Left ventricle myocardium inferior (tissue), 1 donor: ENCODE data around the gene ADSS1. TPM values are rescaled to one million over a fixed set of nuclear protein-coding genes. Genes with fewer than 3 reads are reported as not detected.
A peak's percentile ranks its signal among the peaks of the same experiment; 100 is the strongest.
"Not testable (repeated sequence)": the region's sequence is repeated elsewhere in the genome, so short reads cannot be mapped to it uniquely, and the experiment has no call there.

Experiments used
- DNase-seq: peaks from one replicate; pipeline ENCODE4 v3.0.0-alpha.2; 2020
- H3K27ac ChIP-seq: fragments of 200-600 bp; replicated peaks from 2 replicates; pipeline ENCODE4 v1.8.0; 2021
- H3K27me3 ChIP-seq: fragments of 200-600 bp; 2 replicates; pipeline ENCODE4 v1.8.0; 2021; ENCODE audit warnings: low read depth
- H3K36me3 ChIP-seq: fragments of 200-600 bp; 2 replicates; pipeline ENCODE4 v1.8.0; 2021
- H3K4me1 ChIP-seq: fragments of 200-600 bp; 2 replicates; pipeline ENCODE4 v1.8.0; 2021
- H3K4me3 ChIP-seq: fragments of 200-600 bp; 2 replicates; pipeline ENCODE4 v1.8.0; 2021; ENCODE audit warnings: mild to moderate bottlenecking, moderate library complexity
- H3K9me3 ChIP-seq: fragments of 200-600 bp; replicated peaks from 2 replicates; pipeline ENCODE4 v1.8.0; 2021
- CTCF ChIP-seq: fragments of 200-600 bp; IDR thresholded peaks from 2 replicates; pipeline ENCODE4 v1.8.0; 2021; ENCODE audit warnings: antibody characterized with exemption, mild to moderate bottlenecking, borderline replicate concordance
- intact Hi-C: fragments of 100-400 bp; cut with micrococcal nuclease; formaldehyde crosslinking; loops from one replicate; pipeline ENCODE4 v1.11.0; 2022
- total RNA-seq: library from RNA; stranded (reverse); fragmentation: NEBNext Ultra II Directional; extraction: Animal tissue kit (Norgen Biotek cat#: 25700); gene quantifications from one replicate; pipeline ENCODE4 v1.2.1, GENCODE V29; 2021
- donor health status: DM: no; HTN: yes; CAD: no; lungs with severe emphysema.

The ADSS1 gene
- total RNA-seq, 1 donor from 2014 or later: 218 TPM

DNA sequence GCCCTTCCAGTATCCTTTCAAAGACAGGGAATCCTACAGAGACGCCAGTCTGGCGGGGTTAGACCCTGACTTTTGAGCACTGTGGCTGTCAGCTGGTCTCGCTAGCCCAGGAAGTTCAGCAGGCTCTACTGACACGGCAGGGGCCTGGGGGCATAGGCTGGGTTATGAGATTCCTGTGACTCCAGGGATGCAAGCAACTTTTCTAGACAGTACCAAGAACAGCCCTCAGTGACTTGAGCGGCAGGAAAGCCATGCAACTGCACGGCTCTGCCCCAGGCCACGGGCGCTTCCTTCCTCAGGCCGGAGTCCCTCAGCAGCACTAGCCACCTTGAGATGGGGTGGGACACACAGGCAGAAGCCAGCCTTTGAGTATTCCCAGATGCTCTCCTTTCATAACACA is 23.8 kb downstream of the ADSS1 start:
- no peak for TF ChIP-seq CTCF
- intact Hi-C loops: no loop called here
- H3K36me3 ChIP-seq: peaks cover 33% of the 10 kb centered on the region

GRCh38 chr14:104749111-104749649 is 25.2 kb downstream of the ADSS1 start:
- no peaks in the 10 kb centered on the region for H3K9me3 ChIP-seq
- peaks cover 20% of the 10 kb centered on the region for H3K36me3 ChIP-seq
- no peak for TF ChIP-seq CTCF
- no peak for DNase-seq
- intact Hi-C loops: no loop called here
- H3K27me3 ChIP-seq: no peaks in the 10 kb centered on the region
- no peak overlapping the region for H3K4me3 ChIP-seq
- H3K27ac ChIP-seq: peak overlapping the region; percentile 30
- H3K4me1 ChIP-seq: peaks cover 34% of the 10 kb centered on the region

More for the DNA sequence above, 23.8 kb downstream of the ADSS1 start:
- no peak overlapping the region for H3K4me3 ChIP-seq
- DNase-seq: no peak
- H3K4me1 ChIP-seq: peaks cover 22% of the 10 kb centered on the region
- peak overlapping the region; percentile 7 for H3K27ac ChIP-seq
- H3K9me3 ChIP-seq: no peaks in the 10 kb centered on the region
- H3K27me3 ChIP-seq: no peaks in the 10 kb centered on the region

DNA sequence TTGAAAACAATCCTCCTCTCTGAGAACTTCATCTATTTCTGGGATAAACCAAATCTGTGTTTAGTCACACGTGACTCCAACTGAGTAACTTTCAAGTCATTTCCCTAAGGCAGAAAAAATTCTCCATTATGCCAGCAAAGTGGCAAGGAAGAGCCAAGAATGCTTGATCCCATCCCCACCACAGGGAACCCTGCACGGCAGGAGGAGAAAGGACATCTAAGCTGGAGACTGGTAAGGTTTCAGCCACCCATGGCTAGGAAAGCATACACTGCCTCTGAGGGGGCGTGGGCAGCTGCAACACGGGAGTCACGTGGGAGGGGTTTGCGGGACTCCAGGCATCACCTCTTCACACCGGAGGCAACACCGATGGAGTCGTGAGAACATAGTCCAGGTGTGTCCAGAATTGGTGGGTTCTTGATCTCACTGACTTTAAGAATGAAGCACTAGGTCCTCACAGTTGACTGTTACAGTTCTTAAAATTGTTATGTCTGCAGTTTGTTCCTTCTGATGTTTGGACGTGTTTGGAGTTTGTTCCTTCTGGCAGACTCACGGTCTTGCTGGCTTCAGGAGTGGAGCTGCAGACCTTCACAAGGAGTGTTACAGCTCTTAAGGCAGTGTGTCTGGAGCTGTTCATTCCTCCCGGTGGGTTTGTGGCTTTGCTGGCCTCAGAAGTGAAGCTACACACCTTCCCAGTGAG is 26.2 kb downstream of the ADSS1 start:
- intact Hi-C loops: no loop called here
- no peak for DNase-seq
- TF ChIP-seq CTCF: no peak
- H3K9me3 ChIP-seq: no peaks in the 10 kb centered on the region
- peaks cover 44% of the 10 kb centered on the region for H3K4me1 ChIP-seq
- H3K4me3 ChIP-seq: no peak overlapping the region
- H3K36me3 ChIP-seq: peaks cover 12% of the 10 kb centered on the region
- no peak overlapping the region for H3K27ac ChIP-seq
- no peaks in the 10 kb centered on the region for H3K27me3 ChIP-seq

DNA sequence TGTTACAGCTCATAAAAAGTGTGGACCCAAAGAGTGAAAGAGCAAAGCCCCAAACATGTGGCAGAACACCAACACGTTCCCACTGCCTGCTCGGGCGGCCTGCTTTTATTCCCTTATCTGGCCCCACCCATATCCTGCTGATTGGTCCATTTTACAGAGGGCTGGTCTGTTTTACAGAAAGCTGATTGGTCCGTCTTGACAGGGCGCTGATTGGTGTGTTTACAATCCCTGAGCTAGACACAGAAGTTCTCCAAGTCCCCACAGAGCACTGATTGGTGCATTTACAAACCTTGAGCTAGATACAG is 26.7 kb downstream of the ADSS1 start:
- H3K4me3 ChIP-seq, H3K27me3 ChIP-seq, H3K27ac ChIP-seq, H3K9me3 ChIP-seq, DNase-seq, intact Hi-C loops: not testable (repeated sequence)
- peaks cover 49% of the 10 kb centered on the region for H3K4me1 ChIP-seq
- H3K36me3 ChIP-seq: peaks cover 13% of the 10 kb centered on the region

DNA sequence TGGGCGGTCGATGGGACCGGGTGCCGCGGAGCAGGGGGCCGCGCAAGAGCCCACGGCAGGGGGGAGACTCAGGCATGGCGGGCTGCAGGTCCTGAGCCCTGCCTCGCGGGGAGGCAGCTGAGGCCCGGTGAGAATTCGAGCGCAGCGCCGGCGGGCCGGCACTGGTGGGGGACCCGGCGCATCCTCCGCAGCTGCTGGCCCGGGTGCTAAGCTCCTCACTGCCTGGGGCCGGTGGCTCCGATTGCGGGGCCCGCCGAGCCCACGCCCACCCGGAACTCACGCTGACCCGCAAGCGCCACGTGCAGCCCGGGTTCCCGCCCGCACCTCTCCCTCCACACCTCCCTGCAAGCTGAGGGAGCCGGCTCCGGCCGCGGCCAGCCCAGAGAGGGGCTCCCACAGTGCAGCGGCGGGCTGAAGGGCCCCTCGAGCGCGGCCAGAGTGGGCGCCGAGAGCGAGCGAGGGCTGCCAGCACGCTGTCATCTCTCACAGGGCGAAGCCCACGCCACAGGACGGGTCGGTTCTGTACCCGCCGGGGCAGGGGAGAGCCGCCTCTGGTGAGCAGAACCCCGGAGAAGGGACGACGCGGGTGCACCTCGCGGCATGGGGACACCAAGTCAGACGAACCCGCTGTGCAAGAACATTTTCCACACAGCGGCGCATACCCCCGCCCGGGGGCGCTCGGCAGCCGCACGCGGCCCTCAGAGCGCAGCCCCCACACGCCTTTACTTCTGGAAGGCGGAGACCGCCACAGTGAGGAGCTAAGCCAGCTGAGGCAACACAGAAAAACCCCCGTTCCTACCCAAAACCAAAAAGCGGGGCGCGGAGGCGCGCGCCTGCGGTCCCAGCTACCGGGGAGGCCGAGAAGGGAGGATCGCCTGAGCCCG is 27.8 kb downstream of the ADSS1 start:
- peaks cover 44% of the 10 kb centered on the region for H3K4me1 ChIP-seq
- intact Hi-C loops: no loop called here
- peak overlapping the region; percentile 91 for H3K27ac ChIP-seq
- H3K36me3 ChIP-seq: peaks cover 16% of the 10 kb centered on the region
- H3K27me3 ChIP-seq: no peaks in the 10 kb centered on the region
- TF ChIP-seq CTCF: no peak
- DNase-seq: no peak
- no peaks in the 10 kb centered on the region for H3K9me3 ChIP-seq
- H3K4me3 ChIP-seq: peak overlapping the region; percentile 98

GRCh38 chr14:104752423-104752734 is 28.4 kb downstream of the ADSS1 start:
- Histone ChIP-seq H3K36me3 (peaks cover 21% of the 10 kb centered on the region), H3K27me3 (no peaks in the 10 kb centered on the region), H3K27ac (peak overlapping the region; percentile 91), H3K4me3 (peak overlapping the region; percentile 98), H3K9me3 (no peaks in the 10 kb centered on the region), H3K4me1 (peaks cover 44% of the 10 kb centered on the region)
- intact Hi-C loops: no loop called here
- no peak for DNase-seq
- TF ChIP-seq CTCF: no peak
